Measurements from ENCODE around the gene CYB5R4. TPM values are rescaled to one million over a fixed set of nuclear protein-coding genes. Genes with fewer than 3 reads are reported as not detected.

CYB5R4 gene
- total RNA-seq, 2 donors from 2014 or later = 35.6 to 48.6 TPM

GRCh38 chr6:83966539-83966938, 107.0 kb downstream of the CYB5R4 start:
- H3K27ac Mint-ChIP-seq = no peak overlapping the region
- H3K4me3 Mint-ChIP-seq = no peak overlapping the region
- no peak for ATAC-seq (replicated peaks)
- H3K36me3 Mint-ChIP-seq (ENCODE audit: low read depth) = peaks cover 31% of the 10 kb centered on the region
- peaks cover 26% of the 10 kb centered on the region for H3K9me3 Mint-ChIP-seq
- no peaks in the 10 kb centered on the region for H3K27me3 Mint-ChIP-seq
- no peaks in the 10 kb centered on the region for H3K4me1 Mint-ChIP-seq

- H3K36me3 Mint-ChIP-seq (ENCODE audit: low read depth) = no peaks in the 10 kb centered on the region
- peaks cover 15% of the 10 kb centered on the region for H3K9me3 Mint-ChIP-seq
- no peaks in the 10 kb centered on the region for H3K4me1 Mint-ChIP-seq
- H3K4me3 Mint-ChIP-seq = no peak overlapping the region
- no peak overlapping the region for H3K27ac Mint-ChIP-seq
- no peak for ATAC-seq (replicated peaks)
- no peaks in the 10 kb centered on the region for H3K27me3 Mint-ChIP-seq
These were observed 111.1 kb downstream of the CYB5R4 start for GRCh38 chr6:83970582-83970981.

GRCh38 chr6:83974409-83975050, 115.0 kb downstream of the CYB5R4 start:
- no peaks in the 10 kb centered on the region for H3K36me3 Mint-ChIP-seq (ENCODE audit: low read depth)
- H3K4me3 Mint-ChIP-seq = no peak overlapping the region
- H3K4me1 Mint-ChIP-seq = no peaks in the 10 kb centered on the region
- no peaks in the 10 kb centered on the region for H3K9me3 Mint-ChIP-seq
- H3K27ac Mint-ChIP-seq = no peak overlapping the region
- H3K27me3 Mint-ChIP-seq = no peaks in the 10 kb centered on the region
- ATAC-seq (replicated peaks) = no peak

GRCh38 chr6:83976037-83976755, 116.7 kb downstream of the CYB5R4 start:
- no peak for ATAC-seq (replicated peaks)
- H3K36me3 Mint-ChIP-seq (ENCODE audit: low read depth) = no peaks in the 10 kb centered on the region
- H3K4me3 Mint-ChIP-seq = no peak overlapping the region
- no peaks in the 10 kb centered on the region for H3K27me3 Mint-ChIP-seq
- H3K4me1 Mint-ChIP-seq = no peaks in the 10 kb centered on the region
- H3K9me3 Mint-ChIP-seq = peaks cover 3% of the 10 kb centered on the region
- no peak overlapping the region for H3K27ac Mint-ChIP-seq

- Mint-ChIP-seq H3K27ac (no peak overlapping the region), H3K27me3 (no peaks in the 10 kb centered on the region)
These were observed 117.4 kb downstream of the CYB5R4 start for GRCh38 chr6:83976871-83977270.

GRCh38 chr6:83978324-83978734, 118.8 kb downstream of the CYB5R4 start:
- Mint-ChIP-seq H3K4me3 (no peak overlapping the region), H3K9me3 (peaks cover 3% of the 10 kb centered on the region), H3K27ac (no peak overlapping the region), H3K36me3 (ENCODE audit: low read depth) (no peaks in the 10 kb centered on the region), H3K4me1 (no peaks in the 10 kb centered on the region), H3K27me3 (no peaks in the 10 kb centered on the region)
- ATAC-seq (replicated peaks) = no peak

More at GRCh38 chr6:83976871-83977270, 117.4 kb downstream of the CYB5R4 start:
- H3K9me3 Mint-ChIP-seq = peaks cover 3% of the 10 kb centered on the region
- H3K4me3 Mint-ChIP-seq = no peak overlapping the region
- ATAC-seq (replicated peaks) = no peak
- H3K36me3 Mint-ChIP-seq (ENCODE audit: low read depth) = no peaks in the 10 kb centered on the region
- H3K4me1 Mint-ChIP-seq = no peaks in the 10 kb centered on the region

GRCh38 chr6:83978997-83979396, 119.5 kb downstream of the CYB5R4 start:
- Mint-ChIP-seq H3K27me3 (no peaks in the 10 kb centered on the region), H3K4me1 (no peaks in the 10 kb centered on the region), H3K9me3 (peaks cover 3% of the 10 kb centered on the region), H3K4me3 (no peak overlapping the region), H3K36me3 (ENCODE audit: low read depth) (no peaks in the 10 kb centered on the region), H3K27ac (no peak overlapping the region)
- ATAC-seq (replicated peaks) = no peak

- no peaks in the 10 kb centered on the region for H3K4me1 Mint-ChIP-seq
- no peak overlapping the region for H3K4me3 Mint-ChIP-seq
- peaks cover 3% of the 10 kb centered on the region for H3K9me3 Mint-ChIP-seq
- ATAC-seq (replicated peaks) = no peak
- H3K27ac Mint-ChIP-seq = no peak overlapping the region
- H3K27me3 Mint-ChIP-seq = no peaks in the 10 kb centered on the region
- no peaks in the 10 kb centered on the region for H3K36me3 Mint-ChIP-seq (ENCODE audit: low read depth)
These were observed 124.9 kb downstream of the CYB5R4 start for GRCh38 chr6:83984411-83984810.

- H3K9me3 Mint-ChIP-seq = no peaks in the 10 kb centered on the region
- H3K4me3 Mint-ChIP-seq = no peak overlapping the region
- no peaks in the 10 kb centered on the region for H3K36me3 Mint-ChIP-seq (ENCODE audit: low read depth)
- H3K27me3 Mint-ChIP-seq = no peaks in the 10 kb centered on the region
- no peak overlapping the region for H3K27ac Mint-ChIP-seq
- H3K4me1 Mint-ChIP-seq = no peaks in the 10 kb centered on the region
- ATAC-seq (replicated peaks) = no peak
These were observed 125.8 kb downstream of the CYB5R4 start for GRCh38 chr6:83985308-83985713.

GRCh38 chr6:83985715-83986114, 126.2 kb downstream of the CYB5R4 start:
- Mint-ChIP-seq H3K36me3 (ENCODE audit: low read depth) (no peaks in the 10 kb centered on the region), H3K9me3 (no peaks in the 10 kb centered on the region), H3K4me3 (no peak overlapping the region), H3K27me3 (no peaks in the 10 kb centered on the region), H3K4me1 (no peaks in the 10 kb centered on the region), H3K27ac (no peak overlapping the region)
- ATAC-seq (replicated peaks) = no peak

GRCh38 chr6:83998021-83998584, 138.6 kb downstream of the CYB5R4 start:
- no peak for ATAC-seq (replicated peaks)
- H3K36me3 Mint-ChIP-seq (ENCODE audit: low read depth) = no peaks in the 10 kb centered on the region
- H3K4me1 Mint-ChIP-seq = no peaks in the 10 kb centered on the region

GRCh38 chr6:84001119-84001518, 141.6 kb downstream of the CYB5R4 start:
- Mint-ChIP-seq H3K4me3 (no peak overlapping the region), H3K27ac (no peak overlapping the region), H3K36me3 (ENCODE audit: low read depth) (no peaks in the 10 kb centered on the region), H3K9me3 (no peaks in the 10 kb centered on the region), H3K4me1 (no peaks in the 10 kb centered on the region), H3K27me3 (peaks cover 24% of the 10 kb centered on the region)
- no peak for ATAC-seq (replicated peaks)

More at GRCh38 chr6:83998021-83998584, 138.6 kb downstream of the CYB5R4 start:
- H3K27ac Mint-ChIP-seq = no peak overlapping the region
- H3K9me3 Mint-ChIP-seq = no peaks in the 10 kb centered on the region
- H3K27me3 Mint-ChIP-seq = peaks cover 10% of the 10 kb centered on the region
- no peak overlapping the region for H3K4me3 Mint-ChIP-seq

- Mint-ChIP-seq H3K4me1 (no peaks in the 10 kb centered on the region), H3K27me3 (peaks cover 26% of the 10 kb centered on the region), H3K27ac (no peak overlapping the region), H3K9me3 (no peaks in the 10 kb centered on the region), H3K36me3 (ENCODE audit: low read depth) (no peaks in the 10 kb centered on the region), H3K4me3 (no peak overlapping the region)
- ATAC-seq (replicated peaks) = no peak
These were observed 142.7 kb downstream of the CYB5R4 start for GRCh38 chr6:84002226-84002625.

GRCh38 chr6:84003131-84003530, 143.6 kb downstream of the CYB5R4 start:
- no peak overlapping the region for H3K4me3 Mint-ChIP-seq
- no peaks in the 10 kb centered on the region for H3K36me3 Mint-ChIP-seq (ENCODE audit: low read depth)
- ATAC-seq (replicated peaks) = no peak
- H3K27me3 Mint-ChIP-seq = peaks cover 30% of the 10 kb centered on the region
- no peaks in the 10 kb centered on the region for H3K9me3 Mint-ChIP-seq
- H3K27ac Mint-ChIP-seq = no peak overlapping the region
- no peaks in the 10 kb centered on the region for H3K4me1 Mint-ChIP-seq

- ATAC-seq (replicated peaks) = no peak
- peaks cover 30% of the 10 kb centered on the region for H3K27me3 Mint-ChIP-seq
- no peak overlapping the region for H3K4me3 Mint-ChIP-seq
- no peak overlapping the region for H3K27ac Mint-ChIP-seq
- no peaks in the 10 kb centered on the region for H3K9me3 Mint-ChIP-seq
- no peaks in the 10 kb centered on the region for H3K4me1 Mint-ChIP-seq
- H3K36me3 Mint-ChIP-seq (ENCODE audit: low read depth) = no peaks in the 10 kb centered on the region
These were observed 144.2 kb downstream of the CYB5R4 start for GRCh38 chr6:84003654-84004053.

All from activated T-helper 17 cell treated with anti-CD3 and anti-CD28 coated beads, Interleukin-2, amount 50 U/mL, for 72 hours (primary cell).